Naive thymus-derived CD4-positive, alpha-beta T cell (primary cell): Measurements from ENCODE around the gene ELP4. TPM values are rescaled to one million over a fixed set of nuclear protein-coding genes. Genes with fewer than 3 reads are reported as not detected.

Experiments used
- ATAC-seq: fragments of 150-1000 bp; cut with Tn5 transposase; 2 replicates; pipeline ENCODE4 v1.10.0; 2021; ENCODE audit warnings: mild to moderate bottlenecking, moderate library complexity
- CTCF ChIA-PET: fragments of 350-600 bp; sonication (Branson Sonifier 250); formaldehyde crosslinking; loops from one replicate; lab custom pipeline; 2021; ENCODE audit warnings: antibody characterized with exemption; lab: Charles Lee
- POLR2A ChIA-PET: fragments of 350-600 bp; sonication (Branson Sonifier 250); formaldehyde crosslinking; loops from one replicate; lab custom pipeline; 2021; ENCODE audit warnings: antibody characterized with exemption, inconsistent platforms; lab: Charles Lee
- DNase-seq, 9 donors: peaks; one replicate each; pipeline versions ENCODE4 v3.0.0 to v3.0.0-alpha.2; 2020 to 2022; ENCODE audit warnings: mixed read lengths in 1 of 9
- H3K27ac ChIP-seq: one replicate; pipeline ENCODE4 v1.7.0; 2013; ENCODE audit warnings: mild to moderate bottlenecking, low read depth, low read length, moderate library complexity
- H3K27me3 ChIP-seq, 2 donors: one replicate each; pipeline ENCODE4 v1.7.0; 2013; ENCODE audit warnings: low read length in 2 of 2, mild to moderate bottlenecking in 2 of 2, moderate library complexity in 2 of 2; ENCODE audit not compliant: control insufficient read depth in 2 of 2, insufficient read depth in 2 of 2
- H3K36me3 ChIP-seq, 3 experiments: 1 replicate in 2 of 3; 2 replicates in 1 of 3; pipeline ENCODE4 v1.7.0; 2013; ENCODE audit warnings: low read length in 3 of 3, mild to moderate bottlenecking in 3 of 3, moderate library complexity in 1 of 3; ENCODE audit not compliant: insufficient read depth in 3 of 3, control insufficient read depth in 2 of 3
- H3K4me1 ChIP-seq, 2 donors: one replicate each; pipeline ENCODE4 v1.7.0; 2013; ENCODE audit warnings: low read length in 2 of 2, mild to moderate bottlenecking in 2 of 2, moderate library complexity in 1 of 2; ENCODE audit not compliant: control insufficient read depth in 2 of 2, insufficient read depth in 2 of 2
- H3K4me3 ChIP-seq: 2 replicates; pipeline ENCODE4 v1.7.0; 2013; ENCODE audit warnings: mild to moderate bottlenecking, low read length
- H3K9me3 ChIP-seq, 3 experiments: 1 replicate in 2 of 3; 2 replicates in 1 of 3; pipeline ENCODE4 v1.7.0; 2013; ENCODE audit warnings: low read length in 3 of 3; ENCODE audit not compliant: control insufficient read depth in 2 of 3
- H3K27ac Mint-ChIP-seq, 9 donors: one replicate each; pipeline ENCODE4 v1.8.0; 2020 to 2022; ENCODE audit warnings: mixed read lengths in 9 of 9, mild to moderate bottlenecking in 8 of 9, moderate library complexity in 5 of 9, inconsistent platforms in 2 of 9
- H3K27me3 Mint-ChIP-seq, 5 donors: one replicate each; pipeline ENCODE4 v1.8.0; 2021 to 2022; ENCODE audit warnings: mixed read lengths in 5 of 5, mild to moderate bottlenecking in 1 of 5
- H3K36me3 Mint-ChIP-seq, 5 donors: one replicate each; pipeline ENCODE4 v1.8.0; 2020 to 2022; ENCODE audit warnings: mixed read lengths in 5 of 5, mild to moderate bottlenecking in 3 of 5, inconsistent platforms in 1 of 5
- H3K4me1 Mint-ChIP-seq, 7 donors: one replicate each; pipeline ENCODE4 v1.8.0; 2020 to 2022; ENCODE audit warnings: mixed read lengths in 7 of 7, mild to moderate bottlenecking in 3 of 7, inconsistent platforms in 1 of 7
- H3K4me3 Mint-ChIP-seq, 10 donors: one replicate each; pipeline ENCODE4 v1.8.0; 2020 to 2022; ENCODE audit warnings: mild to moderate bottlenecking in 10 of 10, mixed read lengths in 10 of 10, moderate library complexity in 6 of 10, inconsistent platforms in 2 of 10
- H3K9me3 Mint-ChIP-seq, 11 donors: one replicate each; pipeline ENCODE4 v1.8.0; 2020 to 2022; ENCODE audit warnings: mixed read lengths in 11 of 11, mild to moderate bottlenecking in 4 of 11, inconsistent platforms in 1 of 11, moderate library complexity in 1 of 11
- intact Hi-C, 2 donors: fragments of 100-400 bp; cut with micrococcal nuclease; formaldehyde crosslinking; loops; one replicate each; pipeline ENCODE4 v1.15.1; 2023
- polyA plus RNA-seq, 2 donors: library from polyadenylated mRNA; unstranded; fragments of 300-500 nt; fragmentation: Illumina TruSeq; gene quantifications; one replicate each; pipeline ENCODE4 v1.2.3, GENCODE V29; 2021
- total RNA-seq, 6 experiments: library from RNA in 5 of 6; stranded (reverse) in 5 of 6; gene quantifications; 1 replicate in 5 of 6; 2 replicates in 1 of 6; pipeline ENCODE4 v1.2.3 and lab custom pipeline; 2021 to 2026

Gene ELP4
- total and polyA plus RNA-seq, 7 experiments from 2014 or later: 16.8 to 23.5 (median 21.2) TPM

DNA sequence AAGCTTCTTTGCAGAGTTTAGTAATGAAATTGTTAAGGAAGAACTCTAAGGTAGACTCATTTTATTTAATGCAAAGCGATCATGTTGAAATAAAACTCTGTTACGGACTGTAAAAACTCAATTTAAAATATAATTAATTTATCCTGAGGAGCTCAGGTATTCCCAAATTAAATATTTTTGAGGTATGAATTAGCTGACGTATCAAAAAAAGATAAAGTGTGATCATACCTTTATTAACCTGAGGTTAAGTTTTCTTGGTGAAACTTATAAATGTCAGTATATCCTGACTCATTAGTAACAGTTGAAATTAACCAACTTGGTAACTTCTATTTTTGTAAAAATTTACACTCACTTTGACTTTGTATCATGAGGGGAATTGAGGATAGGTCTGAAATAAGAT lies 171.2 kb downstream of the ELP4 start:
- ChIA-PET POLR2A (no interaction called here), CTCF (interaction anchor here (0.6 kb wide), 1 partner anchor 643 kb away, joined by 3 read pairs; no protein-coding TSS in a partner anchor)
- peaks cover 0 to 8% (median 0%) of the 10 kb centered on the region in 11 donors for H3K9me3 Mint-ChIP-seq
- H3K27me3 Mint-ChIP-seq: no peaks in the 10 kb centered on the region
- no peak overlapping the region for H3K27ac Mint-ChIP-seq
- peaks cover 0 to 4% (median 0%) of the 10 kb centered on the region in 7 donors for H3K4me1 Mint-ChIP-seq
- Histone ChIP-seq H3K4me1 (no peaks in the 10 kb centered on the region), H3K36me3 (no peaks in the 10 kb centered on the region), H3K9me3 (no peaks in the 10 kb centered on the region), H3K27me3 (no peaks in the 10 kb centered on the region), H3K27ac (no peak overlapping the region), H3K4me3 (no peak overlapping the region)
- H3K4me3 Mint-ChIP-seq: no peak overlapping the region
- intact Hi-C loops: no loop called here
- DNase-seq: no peak
- ATAC-seq: no peak
- H3K36me3 Mint-ChIP-seq: peaks cover 3 to 50% (median 36%) of the 10 kb centered on the region in 5 donors

GRCh38 chr11:31687256-31687655 lies 177.7 kb downstream of the ELP4 start:
- H3K4me3 ChIP-seq: no peak overlapping the region
- no peak overlapping the region for H3K27ac Mint-ChIP-seq
- no peaks in the 10 kb centered on the region for H3K36me3 ChIP-seq
- no peaks in the 10 kb centered on the region for H3K27me3 Mint-ChIP-seq
- intact Hi-C loops: no loop called here
- H3K9me3 ChIP-seq: no peaks in the 10 kb centered on the region
- H3K27me3 ChIP-seq: no peaks in the 10 kb centered on the region
- DNase-seq: no peak
- no peak for ATAC-seq
- H3K4me1 ChIP-seq: no peaks in the 10 kb centered on the region
- no peak overlapping the region for H3K27ac ChIP-seq
- CTCF ChIA-PET: interaction anchor here (0.6 kb wide), 1 partner anchor 145 kb away, joined by 3 read pairs; no protein-coding TSS in a partner anchor
- peaks cover 0 to 39% (median 7%) of the 10 kb centered on the region in 5 donors for H3K36me3 Mint-ChIP-seq
- H3K9me3 Mint-ChIP-seq: no peaks in the 10 kb centered on the region
- H3K4me1 Mint-ChIP-seq: peaks cover 0 to 5% (median 0%) of the 10 kb centered on the region in 7 donors
- H3K4me3 Mint-ChIP-seq: no peak overlapping the region
- POLR2A ChIA-PET: no interaction called here

DNA sequence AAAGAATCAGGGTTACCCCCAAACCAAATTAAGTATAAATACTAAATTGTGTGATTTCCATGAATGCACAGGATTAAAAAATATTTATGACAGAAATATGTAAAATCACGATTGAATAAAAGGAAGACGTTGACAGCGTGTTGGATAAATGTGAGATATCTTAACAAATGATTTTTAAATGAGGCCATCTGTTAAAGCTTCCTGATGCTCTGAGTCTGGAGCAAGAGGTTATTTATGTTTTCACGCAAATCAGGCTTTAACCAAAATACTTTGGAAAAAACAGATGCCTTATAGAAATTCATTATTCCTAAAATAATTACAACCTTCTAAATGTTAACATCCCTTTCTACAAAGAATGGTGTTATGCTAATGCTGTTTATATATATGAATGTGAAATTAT lies 178.3 kb downstream of the ELP4 start:
- Mint-ChIP-seq H3K36me3 (peaks cover 0 to 41% (median 10%) of the 10 kb centered on the region in 5 donors), H3K27ac (no peak overlapping the region), H3K27me3 (no peaks in the 10 kb centered on the region), H3K4me3 (no peak overlapping the region), H3K9me3 (peaks cover 0 to 5% (median 0%) of the 10 kb centered on the region in 11 donors), H3K4me1 (peaks cover 0 to 5% (median 0%) of the 10 kb centered on the region in 7 donors)
- CTCF ChIA-PET: no interaction called here
- Histone ChIP-seq H3K27ac (no peak overlapping the region), H3K27me3 (no peaks in the 10 kb centered on the region), H3K9me3 (no peaks in the 10 kb centered on the region), H3K36me3 (no peaks in the 10 kb centered on the region), H3K4me3 (no peak overlapping the region), H3K4me1 (no peaks in the 10 kb centered on the region)
- intact Hi-C loops: no loop called here
- ATAC-seq (no peak), DNase-seq (no peak)
- POLR2A ChIA-PET: no interaction called here

GRCh38 chr11:31689559-31689958 lies 180.0 kb downstream of the ELP4 start:
- peaks cover 0 to 46% (median 13%) of the 10 kb centered on the region in 5 donors for H3K36me3 Mint-ChIP-seq
- CTCF ChIA-PET: no interaction called here
- no peak overlapping the region for H3K27ac Mint-ChIP-seq
- no peaks in the 10 kb centered on the region for H3K4me1 ChIP-seq
- H3K4me3 Mint-ChIP-seq: no peak overlapping the region
- H3K9me3 Mint-ChIP-seq: peaks cover 0 to 7% (median 2%) of the 10 kb centered on the region in 11 donors
- intact Hi-C loops: no loop called here
- no peaks in the 10 kb centered on the region for H3K9me3 ChIP-seq
- H3K27me3 Mint-ChIP-seq: no peaks in the 10 kb centered on the region
- H3K36me3 ChIP-seq: no peaks in the 10 kb centered on the region
- no peaks in the 10 kb centered on the region for H3K27me3 ChIP-seq
- no peak overlapping the region for H3K27ac ChIP-seq
- ATAC-seq: no peak
- no peak overlapping the region for H3K4me3 ChIP-seq
- no peak for DNase-seq
- POLR2A ChIA-PET: no interaction called here
- H3K4me1 Mint-ChIP-seq: peaks cover 0 to 7% (median 0%) of the 10 kb centered on the region in 7 donors

DNA sequence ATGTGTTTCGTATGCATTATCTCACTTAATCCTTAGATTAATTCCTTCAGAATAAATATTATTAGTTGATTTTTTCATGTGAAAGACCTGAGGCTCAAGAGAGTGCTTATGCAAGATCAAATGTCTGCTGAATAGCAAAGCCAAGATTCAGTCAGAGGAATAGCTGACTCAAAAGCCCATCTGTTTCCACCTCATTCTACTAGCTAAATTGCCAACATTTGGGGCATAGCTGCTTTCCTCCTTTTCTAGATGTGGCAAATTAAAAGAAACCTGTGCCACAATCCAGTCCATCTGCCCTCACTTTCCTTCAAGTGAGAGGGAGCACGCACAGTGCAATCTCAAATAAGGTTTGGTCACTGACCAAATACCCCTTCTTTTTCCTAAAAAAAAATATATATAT lies 180.5 kb downstream of the ELP4 start:
- Histone ChIP-seq H3K27me3 (no peaks in the 10 kb centered on the region), H3K9me3 (no peaks in the 10 kb centered on the region), H3K27ac (no peak overlapping the region), H3K4me1 (no peaks in the 10 kb centered on the region), H3K36me3 (no peaks in the 10 kb centered on the region), H3K4me3 (no peak overlapping the region)
- ChIA-PET POLR2A (no interaction called here), CTCF (interaction anchor here (0.6 to 0.7 kb wide), 2 partner anchors 309 to 810 kb away, joined by 5 to 6 read pairs; no protein-coding TSS in a partner anchor)
- H3K4me3 Mint-ChIP-seq: no peak overlapping the region
- H3K27ac Mint-ChIP-seq: no peak overlapping the region
- peaks cover 0 to 12% (median 0%) of the 10 kb centered on the region in 7 donors for H3K4me1 Mint-ChIP-seq
- no peaks in the 10 kb centered on the region for H3K27me3 Mint-ChIP-seq
- no peak for DNase-seq
- intact Hi-C loops: no loop called here
- H3K36me3 Mint-ChIP-seq: peaks cover 0 to 49% (median 17%) of the 10 kb centered on the region in 5 donors
- peaks cover 0 to 7% (median 2%) of the 10 kb centered on the region in 11 donors for H3K9me3 Mint-ChIP-seq
- no peak for ATAC-seq

- CTCF ChIA-PET: interaction anchor here (0.6 to 0.7 kb wide), 2 partner anchors 308 to 810 kb away, joined by 5 to 6 read pairs; no protein-coding TSS in a partner anchor
These were observed 180.9 kb downstream of the ELP4 start for GRCh38 chr11:31690516-31690915.

DNA sequence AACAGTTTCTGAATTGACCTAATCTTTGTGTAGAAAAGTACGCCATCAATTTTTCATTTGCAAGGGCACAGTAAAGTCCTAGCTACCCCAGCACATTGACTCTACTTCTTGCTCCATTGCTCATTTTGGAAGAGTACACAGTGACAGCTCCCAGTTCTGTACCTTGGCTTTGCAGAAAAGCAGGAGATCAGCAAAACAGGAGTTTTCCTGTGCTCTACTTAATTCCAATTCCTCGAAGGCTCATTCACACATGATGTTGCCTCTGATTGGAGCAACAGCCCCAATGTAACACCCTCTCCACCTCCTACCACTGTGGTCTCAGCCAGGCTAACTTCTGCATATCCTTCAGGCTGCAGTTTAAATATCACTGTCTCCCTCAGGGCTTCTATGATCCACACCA lies 182.9 kb downstream of the ELP4 start:
- H3K27me3 Mint-ChIP-seq: no peaks in the 10 kb centered on the region
- H3K27me3 ChIP-seq: no peaks in the 10 kb centered on the region
- peaks cover 4 to 19% (median 10%) of the 10 kb centered on the region in 7 donors for H3K4me1 Mint-ChIP-seq
- intact Hi-C loops: no loop called here
- ATAC-seq (no peak), DNase-seq (no peak)
- H3K9me3 ChIP-seq: no peaks in the 10 kb centered on the region
- H3K27ac ChIP-seq: no peak overlapping the region
- CTCF ChIA-PET: no interaction called here
- peaks cover 0 to 53% (median 13%) of the 10 kb centered on the region in 5 donors for H3K36me3 Mint-ChIP-seq
- H3K9me3 Mint-ChIP-seq: peaks cover 0 to 12% (median 2%) of the 10 kb centered on the region in 11 donors
- no peak overlapping the region for H3K4me3 Mint-ChIP-seq
- POLR2A ChIA-PET: no interaction called here
- no peak overlapping the region for H3K27ac Mint-ChIP-seq
- H3K36me3 ChIP-seq: no peaks in the 10 kb centered on the region
- no peak overlapping the region for H3K4me3 ChIP-seq
- no peaks in the 10 kb centered on the region for H3K4me1 ChIP-seq

More at GRCh38 chr11:31690516-31690915, 180.9 kb downstream of the ELP4 start:
- Mint-ChIP-seq H3K36me3 (peaks cover 0 to 50% (median 17%) of the 10 kb centered on the region in 5 donors), H3K27ac (no peak overlapping the region), H3K4me1 (peaks cover 0 to 12% (median 0%) of the 10 kb centered on the region in 7 donors), H3K27me3 (no peaks in the 10 kb centered on the region), H3K9me3 (peaks cover 0 to 7% (median 2%) of the 10 kb centered on the region in 11 donors), H3K4me3 (no peak overlapping the region)
- Histone ChIP-seq H3K4me3 (no peak overlapping the region), H3K9me3 (no peaks in the 10 kb centered on the region), H3K27me3 (no peaks in the 10 kb centered on the region), H3K4me1 (no peaks in the 10 kb centered on the region), H3K36me3 (no peaks in the 10 kb centered on the region), H3K27ac (no peak overlapping the region)
- DNase-seq (no peak), ATAC-seq (no peak)
- POLR2A ChIA-PET: no interaction called here
- intact Hi-C loops: no loop called here
